Astrocyte of the cerebellum (primary cell): ENCODE results near the gene SLC2A4.
A peak's percentile ranks its signal among the peaks of the same experiment; 100 is the strongest.

Experiments
- DNase-seq: peaks from one replicate; pipeline ENCODE4 v3.0.0-alpha.2; 2011; ENCODE audit warnings: low read depth
- H3K4me3 ChIP-seq: 2 replicates; pipeline ENCODE4 v1.5.1; 2011; ENCODE audit warnings: mild to moderate bottlenecking, low read depth, low read length, moderate library complexity
- CTCF ChIP-seq: IDR thresholded peaks from 2 replicates; pipeline ENCODE4 v1.5.1; 2012; ENCODE audit warnings: low read length, low read depth, moderate library complexity, mild to moderate bottlenecking; ENCODE audit errors: missing control alignments
- in situ Hi-C: cut with HindIII; loops from 2 replicates; pipeline ENCODE4 v1.10.0; 2017; ENCODE audit warnings: low sequenced_read_pairs

The SLC2A4 gene

GRCh38 chr17:7312432-7313087, 31.0 kb downstream of the SLC2A4 start:
- in situ Hi-C loops = no loop called here
- no peak for TF ChIP-seq CTCF
- H3K4me3 ChIP-seq = no peak overlapping the region
- DNase-seq = no peak

GRCh38 chr17:7313088-7313889, 31.8 kb downstream of the SLC2A4 start:
- H3K4me3 ChIP-seq = no peak overlapping the region
- no peak for DNase-seq
- TF ChIP-seq CTCF = peak; percentile 9
- in situ Hi-C loops = no loop called here

GRCh38 chr17:7313890-7314718, 32.6 kb downstream of the SLC2A4 start:
- H3K4me3 ChIP-seq = peak overlapping the region; percentile 87
- DNase-seq = no peak
- no peak for TF ChIP-seq CTCF
- in situ Hi-C loops = no loop called here

GRCh38 chr17:7314719-7315569, 33.4 kb downstream of the SLC2A4 start, which contains the start of gene GPS2:
TSS of gene GPS2 (minus strand) at chr17:7315360. CDS start at chr17:7315052, 308 bp downstream.
- TF ChIP-seq CTCF = no peak
- in situ Hi-C loops = no loop called here
- DNase-seq = no peak
- H3K4me3 ChIP-seq = peak within 1 kb of the TSS; percentile 87

GRCh38 chr17:7315570-7316235, 34.2 kb downstream of the SLC2A4 start:
- DNase-seq = no peak
- peak overlapping the region; percentile 87 for H3K4me3 ChIP-seq
- no peak for TF ChIP-seq CTCF
- in situ Hi-C loops = no loop called here
